HS-27A (cell line): Measurements from ENCODE around the gene CALU.

ENCODE experiments used
- DNase-seq: peaks from one replicate; pipeline ENCODE4 v3.0.0-alpha.2; 2012; ENCODE audit warnings: low read depth, missing footprints

CALU gene

GRCh38 chr7:128811631-128812430, 72.7 kb downstream of the CALU start:
- DNase-seq: no peak

- no peak for DNase-seq
Measured at GRCh38 chr7:128812514-128813168, 73.5 kb downstream of the CALU start.

GRCh38 chr7:128814499-128814898, 75.3 kb downstream of the CALU start:
- DNase-seq: no peak

- DNase-seq: no peak
Measured at GRCh38 chr7:128815289-128815942, 76.3 kb downstream of the CALU start.

GRCh38 chr7:128818694-128819093, 79.5 kb downstream of the CALU start:
- DNase-seq: no peak
